ENCODE results near the gene ASTE1.
A peak's percentile ranks its signal among the peaks of the same experiment; 100 is the strongest.
"Not testable (repeated sequence)": the region's sequence is repeated elsewhere in the genome, so short reads cannot be mapped to it uniquely, and the experiment has no call there.

ASTE1 gene

GRCh38 chr3:130979117-130979516, 47.5 kb downstream of the ASTE1 start:
- Histone ChIP-seq H3K27ac (ENCODE audit: insufficient read depth, low read depth, low read length, poor library complexity, severe bottlenecking) (no peak overlapping the region), H3K9me3 (ENCODE audit: control insufficient read depth, low read length) (no peaks in the 10 kb centered on the region), H3K36me3 (ENCODE audit: control insufficient read depth, insufficient read depth, low read length) (no peaks in the 10 kb centered on the region), H3K4me3 (ENCODE audit: insufficient read depth, low read depth, low read length) (no peak overlapping the region), H3K27me3 (ENCODE audit: control insufficient read depth, insufficient read depth, low read length, poor library complexity, severe bottlenecking) (no peaks in the 10 kb centered on the region), H3K4me1 (ENCODE audit: control insufficient read depth, insufficient read depth, low read length) (no peaks in the 10 kb centered on the region)
- 92 to 97% methylated on average over 2 of the region's 2 CpGs for WGBS, 2 experiments

GRCh38 chr3:130976706-130977105, 49.9 kb downstream of the ASTE1 start:
- H3K4me1 ChIP-seq (ENCODE audit: control insufficient read depth, insufficient read depth, low read length) = no peaks in the 10 kb centered on the region
- H3K27me3 ChIP-seq (ENCODE audit: control insufficient read depth, insufficient read depth, low read length, poor library complexity, severe bottlenecking) = no peaks in the 10 kb centered on the region
- peaks cover 5% of the 10 kb centered on the region for H3K36me3 ChIP-seq (ENCODE audit: control insufficient read depth, insufficient read depth, low read length)
- H3K4me3 ChIP-seq (ENCODE audit: insufficient read depth, low read depth, low read length) = no peak overlapping the region
- WGBS, 2 experiments = 81 to 84% methylated on average over 4 of the region's 4 CpGs
- no peaks in the 10 kb centered on the region for H3K9me3 ChIP-seq (ENCODE audit: control insufficient read depth, low read length)
- no peak overlapping the region for H3K27ac ChIP-seq (ENCODE audit: insufficient read depth, low read depth, low read length, poor library complexity, severe bottlenecking)

- WGBS, 2 experiments = 90 to 92% methylated on average over 3 of the region's 3 CpGs
- Histone ChIP-seq H3K27me3 (ENCODE audit: control insufficient read depth, insufficient read depth, low read length, poor library complexity, severe bottlenecking) (no peaks in the 10 kb centered on the region), H3K27ac (ENCODE audit: insufficient read depth, low read depth, low read length, poor library complexity, severe bottlenecking) (no peak overlapping the region), H3K4me3 (ENCODE audit: insufficient read depth, low read depth, low read length) (no peak overlapping the region), H3K4me1 (ENCODE audit: control insufficient read depth, insufficient read depth, low read length) (no peaks in the 10 kb centered on the region), H3K9me3 (ENCODE audit: control insufficient read depth, low read length) (no peaks in the 10 kb centered on the region), H3K36me3 (ENCODE audit: control insufficient read depth, insufficient read depth, low read length) (peaks cover 5% of the 10 kb centered on the region)
These were observed 51.4 kb downstream of the ASTE1 start for GRCh38 chr3:130975251-130975650.

GRCh38 chr3:130974201-130974600, 52.4 kb downstream of the ASTE1 start:
- no peaks in the 10 kb centered on the region for H3K27me3 ChIP-seq (ENCODE audit: control insufficient read depth, insufficient read depth, low read length, poor library complexity, severe bottlenecking)
- 95 to 96% methylated on average over 2 of the region's 2 CpGs for WGBS, 2 experiments
- H3K4me3 ChIP-seq (ENCODE audit: insufficient read depth, low read depth, low read length) = no peak overlapping the region
- no peak overlapping the region for H3K27ac ChIP-seq (ENCODE audit: insufficient read depth, low read depth, low read length, poor library complexity, severe bottlenecking)
- H3K36me3 ChIP-seq (ENCODE audit: control insufficient read depth, insufficient read depth, low read length) = peaks cover 12% of the 10 kb centered on the region
- H3K4me1 ChIP-seq (ENCODE audit: control insufficient read depth, insufficient read depth, low read length) = no peaks in the 10 kb centered on the region
- no peaks in the 10 kb centered on the region for H3K9me3 ChIP-seq (ENCODE audit: control insufficient read depth, low read length)

- 97 to 99% methylated on average over 5 of the region's 5 CpGs for WGBS, 2 experiments
- Histone ChIP-seq H3K27me3 (ENCODE audit: control insufficient read depth, insufficient read depth, low read length, poor library complexity, severe bottlenecking) (no peaks in the 10 kb centered on the region), H3K4me3 (ENCODE audit: insufficient read depth, low read depth, low read length) (no peak overlapping the region), H3K36me3 (ENCODE audit: control insufficient read depth, insufficient read depth, low read length) (peaks cover 12% of the 10 kb centered on the region), H3K4me1 (ENCODE audit: control insufficient read depth, insufficient read depth, low read length) (no peaks in the 10 kb centered on the region), H3K27ac (ENCODE audit: insufficient read depth, low read depth, low read length, poor library complexity, severe bottlenecking) (no peak overlapping the region), H3K9me3 (ENCODE audit: control insufficient read depth, low read length) (no peaks in the 10 kb centered on the region)
These were observed 53.2 kb downstream of the ASTE1 start for GRCh38 chr3:130973406-130973805.

- 100% methylated on average over 1 of the region's 2 CpGs; no CpG with 5 or more reads in 1 of the 2 experiments for WGBS, 2 experiments
- peaks cover 12% of the 10 kb centered on the region for H3K36me3 ChIP-seq (ENCODE audit: control insufficient read depth, insufficient read depth, low read length)
- H3K4me1 ChIP-seq (ENCODE audit: control insufficient read depth, insufficient read depth, low read length); H3K9me3 ChIP-seq (ENCODE audit: control insufficient read depth, low read length); H3K4me3 ChIP-seq (ENCODE audit: insufficient read depth, low read depth, low read length); H3K27me3 ChIP-seq (ENCODE audit: control insufficient read depth, insufficient read depth, low read length, poor library complexity, severe bottlenecking); H3K27ac ChIP-seq (ENCODE audit: insufficient read depth, low read depth, low read length, poor library complexity, severe bottlenecking): not testable (repeated sequence)
These were observed 54.0 kb downstream of the ASTE1 start for GRCh38 chr3:130972592-130972991.

- H3K27me3 ChIP-seq (ENCODE audit: control insufficient read depth, insufficient read depth, low read length, poor library complexity, severe bottlenecking) = no peaks in the 10 kb centered on the region
- H3K27ac ChIP-seq (ENCODE audit: insufficient read depth, low read depth, low read length, poor library complexity, severe bottlenecking) = no peak overlapping the region
- H3K36me3 ChIP-seq (ENCODE audit: control insufficient read depth, insufficient read depth, low read length) = peaks cover 12% of the 10 kb centered on the region
These were observed 55.4 kb downstream of the ASTE1 start for GRCh38 chr3:130971208-130971607.

GRCh38 chr3:130969621-130970020, 57.0 kb downstream of the ASTE1 start:
- Histone ChIP-seq H3K27me3 (ENCODE audit: control insufficient read depth, insufficient read depth, low read length, poor library complexity, severe bottlenecking) (no peaks in the 10 kb centered on the region), H3K36me3 (ENCODE audit: control insufficient read depth, insufficient read depth, low read length) (peaks cover 12% of the 10 kb centered on the region), H3K4me3 (ENCODE audit: insufficient read depth, low read depth, low read length) (no peak overlapping the region), H3K27ac (ENCODE audit: insufficient read depth, low read depth, low read length, poor library complexity, severe bottlenecking) (no peak overlapping the region), H3K4me1 (ENCODE audit: control insufficient read depth, insufficient read depth, low read length) (no peaks in the 10 kb centered on the region), H3K9me3 (ENCODE audit: control insufficient read depth, low read length) (no peaks in the 10 kb centered on the region)
- WGBS, 2 experiments = 90% methylated on average over 2 of the region's 2 CpGs; no CpG with 5 or more reads in 1 of the 2 experiments

More at GRCh38 chr3:130971208-130971607, 55.4 kb downstream of the ASTE1 start:
- Histone ChIP-seq H3K9me3 (ENCODE audit: control insufficient read depth, low read length) (no peaks in the 10 kb centered on the region), H3K4me1 (ENCODE audit: control insufficient read depth, insufficient read depth, low read length) (no peaks in the 10 kb centered on the region), H3K4me3 (ENCODE audit: insufficient read depth, low read depth, low read length) (no peak overlapping the region)

- WGBS, 2 experiments = 99 to 100% methylated on average over 2 to 3 of the region's 3 CpGs
- peaks cover 12% of the 10 kb centered on the region for H3K36me3 ChIP-seq (ENCODE audit: control insufficient read depth, insufficient read depth, low read length)
- H3K9me3 ChIP-seq (ENCODE audit: control insufficient read depth, low read length) = no peaks in the 10 kb centered on the region
- no peak overlapping the region for H3K4me3 ChIP-seq (ENCODE audit: insufficient read depth, low read depth, low read length)
- H3K4me1 ChIP-seq (ENCODE audit: control insufficient read depth, insufficient read depth, low read length) = no peaks in the 10 kb centered on the region
- no peak overlapping the region for H3K27ac ChIP-seq (ENCODE audit: insufficient read depth, low read depth, low read length, poor library complexity, severe bottlenecking)
- H3K27me3 ChIP-seq (ENCODE audit: control insufficient read depth, insufficient read depth, low read length, poor library complexity, severe bottlenecking) = no peaks in the 10 kb centered on the region
These were observed 58.4 kb downstream of the ASTE1 start for GRCh38 chr3:130968221-130968620.

GRCh38 chr3:130967281-130967680, 59.3 kb downstream of the ASTE1 start:
- H3K36me3 ChIP-seq (ENCODE audit: control insufficient read depth, insufficient read depth, low read length) = peaks cover 12% of the 10 kb centered on the region
- H3K4me1 ChIP-seq (ENCODE audit: control insufficient read depth, insufficient read depth, low read length) = no peaks in the 10 kb centered on the region
- H3K27me3 ChIP-seq (ENCODE audit: control insufficient read depth, insufficient read depth, low read length, poor library complexity, severe bottlenecking) = no peaks in the 10 kb centered on the region
- WGBS, 2 experiments = 90 to 95% methylated on average over 2 of the region's 2 CpGs
- H3K27ac ChIP-seq (ENCODE audit: insufficient read depth, low read depth, low read length, poor library complexity, severe bottlenecking) = no peak overlapping the region
- H3K4me3 ChIP-seq (ENCODE audit: insufficient read depth, low read depth, low read length) = no peak overlapping the region
- H3K9me3 ChIP-seq (ENCODE audit: control insufficient read depth, low read length) = no peaks in the 10 kb centered on the region

GRCh38 chr3:130963878-130964277, 62.7 kb downstream of the ASTE1 start:
- H3K4me1 ChIP-seq (ENCODE audit: control insufficient read depth, insufficient read depth, low read length) = no peaks in the 10 kb centered on the region
- peaks cover 12% of the 10 kb centered on the region for H3K36me3 ChIP-seq (ENCODE audit: control insufficient read depth, insufficient read depth, low read length)
- peak overlapping the region; percentile 75 for H3K27ac ChIP-seq (ENCODE audit: insufficient read depth, low read depth, low read length, poor library complexity, severe bottlenecking)
- no peaks in the 10 kb centered on the region for H3K9me3 ChIP-seq (ENCODE audit: control insufficient read depth, low read length)
- 51 to 52% methylated on average over 2 of the region's 3 CpGs for WGBS, 2 experiments
- no peak overlapping the region for H3K4me3 ChIP-seq (ENCODE audit: insufficient read depth, low read depth, low read length)
- H3K27me3 ChIP-seq (ENCODE audit: control insufficient read depth, insufficient read depth, low read length, poor library complexity, severe bottlenecking) = no peaks in the 10 kb centered on the region

Data from ectodermal cell (in vitro differentiated cells).